G401.6 (cell line): Measurements from ENCODE around the gene FBXO42.
"Not testable (repeated sequence)": the region's sequence is repeated elsewhere in the genome, so short reads cannot be mapped to it uniquely, and the experiment has no call there.

ENCODE experiments used
- FAIRE-seq: peaks from 2 replicates; lab custom pipeline; 2012; peaks lifted over from hg19 to GRCh38; lab: Jason Lieb, UNC

The FBXO42 gene

GRCh38 chr1:16371725-16372124 lies 19.4 kb upstream of the FBXO42 start:
- no peak for FAIRE-seq

GRCh38 chr1:16369821-16370220 lies 17.5 kb upstream of the FBXO42 start:
- no peak for FAIRE-seq

- FAIRE-seq, result no peak
Observed at GRCh38 chr1:16367968-16368890, 15.9 kb upstream of the FBXO42 start.

- FAIRE-seq, result no peak
Observed at GRCh38 chr1:16367258-16367967, 15.1 kb upstream of the FBXO42 start.

GRCh38 chr1:16366722-16367257 lies 14.5 kb upstream of the FBXO42 start, which contains the start of gene SZRD1:
SZRD1 (plus strand) TSS chr1:16367242; CDS start chr1:16367258, 16 bp downstream.
- FAIRE-seq, result peak; percentile 98

GRCh38 chr1:16365146-16365498 lies 12.8 kb upstream of the FBXO42 start:
- FAIRE-seq, result not testable (repeated sequence)

- FAIRE-seq, result no peak
Observed at GRCh38 chr1:16356867-16357266, 4.6 kb upstream of the FBXO42 start.

GRCh38 chr1:16354619-16355018 lies 2.3 kb upstream of the FBXO42 start:
- no peak for FAIRE-seq

GRCh38 chr1:16352842-16353535 lies 709 bp upstream of the FBXO42 start:
- FAIRE-seq, result no peak

- FAIRE-seq, result no peak
Observed at GRCh38 chr1:16351456-16351993, 755 bp downstream of the FBXO42 start.

GRCh38 chr1:16349847-16350406 lies 2.4 kb downstream of the FBXO42 start:
- FAIRE-seq, result no peak

GRCh38 chr1:16348414-16349182 lies 3.7 kb downstream of the FBXO42 start:
- no peak for FAIRE-seq

- not testable (repeated sequence) for FAIRE-seq
Observed at GRCh38 chr1:16343276-16343675, 9.0 kb downstream of the FBXO42 start.

- FAIRE-seq, result no peak
Observed at GRCh38 chr1:16342331-16343062, 9.8 kb downstream of the FBXO42 start.

- FAIRE-seq, result no peak
Observed at GRCh38 chr1:16340673-16341072, 11.6 kb downstream of the FBXO42 start.

- FAIRE-seq, result no peak
Observed at GRCh38 chr1:16338961-16339360, 13.3 kb downstream of the FBXO42 start.

- no peak for FAIRE-seq
Observed at GRCh38 chr1:16334655-16335340, 17.5 kb downstream of the FBXO42 start.

GRCh38 chr1:16326833-16327404 lies 25.4 kb downstream of the FBXO42 start:
- FAIRE-seq, result no peak

GRCh38 chr1:16324456-16324890 lies 27.8 kb downstream of the FBXO42 start:
- peak; percentile 67 for FAIRE-seq
